Retina (tissue), 1 donor: ENCODE results near the gene DACH1.
"Not testable (repeated sequence)": the region's sequence is repeated elsewhere in the genome, so short reads cannot be mapped to it uniquely, and the experiment has no call there.

Source experiments
- DNase-seq: peaks from one replicate; pipeline ENCODE4 v3.0.0-alpha.2; 2016

The DACH1 gene

DNA sequence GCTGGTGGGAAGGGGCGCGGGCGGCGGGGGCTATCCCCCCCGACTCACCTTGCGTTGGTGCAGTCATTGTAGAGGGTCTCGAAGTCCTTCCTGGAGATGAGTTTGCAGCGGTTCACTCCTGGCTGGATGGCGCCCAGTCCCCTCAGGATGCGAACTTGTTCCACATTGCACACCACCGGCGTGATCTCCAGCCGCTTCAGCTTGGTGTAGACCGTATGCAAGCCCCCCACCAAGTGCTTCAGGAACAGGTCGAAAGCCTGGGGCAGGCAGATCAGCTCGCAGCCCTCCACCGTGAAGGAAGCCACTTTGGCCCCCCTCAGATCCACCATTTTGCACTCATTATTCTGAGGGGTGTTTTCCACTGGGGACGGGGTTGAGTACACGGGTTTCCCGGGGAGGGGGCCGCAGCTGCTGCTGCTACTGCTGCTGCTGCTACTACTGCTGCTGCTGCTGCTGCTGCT is 1.1 kb downstream of the DACH1 start:
- DNase-seq, result peak; percentile 71

DNA sequence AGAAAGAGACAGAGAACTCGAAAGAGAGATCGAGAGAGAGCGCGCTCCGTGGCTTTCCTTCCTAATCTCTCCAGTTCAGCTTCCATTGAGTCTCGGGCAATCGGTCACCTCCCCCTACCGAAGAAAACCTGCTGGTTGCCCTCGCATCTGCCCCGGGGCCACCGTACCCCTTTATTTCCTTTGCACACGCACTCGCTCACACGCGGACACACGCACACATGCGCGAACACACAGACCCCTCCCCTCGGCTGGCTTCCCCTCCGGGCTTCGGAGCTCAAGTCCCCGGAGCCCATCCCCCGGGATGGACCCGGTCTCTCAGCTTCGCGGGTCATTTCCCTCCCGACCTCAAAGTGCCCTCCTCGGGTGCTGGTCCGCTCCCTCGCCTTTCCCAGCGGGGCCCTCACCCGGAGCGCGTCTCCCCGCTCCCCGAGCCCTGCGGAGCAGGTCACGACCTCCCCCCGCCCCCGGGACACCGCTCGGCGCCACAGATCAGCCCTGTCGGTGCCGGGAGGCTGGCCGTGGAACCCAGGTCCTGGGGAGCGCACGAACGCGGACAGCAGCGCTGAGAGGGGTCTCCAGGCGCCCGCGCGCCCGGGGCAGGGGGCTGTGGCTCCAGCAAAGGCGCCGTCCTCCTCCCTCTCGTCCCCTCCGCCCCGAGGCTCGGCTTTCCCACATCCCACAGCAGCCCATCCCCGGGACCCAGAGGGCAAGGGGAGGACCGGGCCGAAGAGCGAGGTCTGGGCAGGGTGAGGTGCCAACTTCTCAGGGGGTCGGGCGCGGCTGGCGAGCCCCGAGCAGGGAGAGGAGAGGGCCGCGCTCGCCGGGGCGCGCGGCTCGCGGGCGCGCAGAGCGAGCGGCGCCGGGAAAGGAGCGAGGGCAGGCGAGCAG is 1.8 kb downstream of the DACH1 start:
- peak; percentile 90 for DNase-seq

GRCh38 chr13:71864094-71864985 is 2.7 kb downstream of the DACH1 start:
- DNase-seq, result peak; percentile 90

DNA sequence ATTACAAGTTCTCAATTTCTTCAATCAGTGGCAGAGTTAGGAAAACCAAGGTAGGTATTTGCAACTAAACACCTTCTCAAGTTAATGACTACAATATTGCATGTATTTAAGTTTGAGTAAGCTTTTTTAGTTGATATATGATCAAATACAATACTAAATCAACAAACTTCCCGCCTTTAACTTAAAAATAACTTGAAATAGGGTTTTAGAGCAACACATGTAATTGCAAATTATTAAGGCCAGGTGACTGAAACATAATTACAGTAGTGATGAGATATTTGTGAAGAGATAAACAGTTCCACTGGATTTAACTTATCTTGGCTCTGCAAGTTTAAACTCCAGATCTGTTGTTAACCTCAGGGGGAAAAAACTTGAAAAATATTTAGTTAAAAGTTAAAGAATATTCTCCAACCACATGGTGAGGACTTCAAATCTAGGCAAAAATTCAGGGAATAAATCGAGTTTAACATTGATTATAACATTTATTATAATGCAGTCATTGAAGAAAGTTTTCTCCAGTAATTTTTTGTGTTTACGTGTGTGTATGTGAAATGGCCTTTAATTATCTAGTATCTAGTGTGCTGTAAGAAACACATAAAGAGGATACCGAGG is 3.6 kb downstream of the DACH1 start:
- no peak for DNase-seq

DNA sequence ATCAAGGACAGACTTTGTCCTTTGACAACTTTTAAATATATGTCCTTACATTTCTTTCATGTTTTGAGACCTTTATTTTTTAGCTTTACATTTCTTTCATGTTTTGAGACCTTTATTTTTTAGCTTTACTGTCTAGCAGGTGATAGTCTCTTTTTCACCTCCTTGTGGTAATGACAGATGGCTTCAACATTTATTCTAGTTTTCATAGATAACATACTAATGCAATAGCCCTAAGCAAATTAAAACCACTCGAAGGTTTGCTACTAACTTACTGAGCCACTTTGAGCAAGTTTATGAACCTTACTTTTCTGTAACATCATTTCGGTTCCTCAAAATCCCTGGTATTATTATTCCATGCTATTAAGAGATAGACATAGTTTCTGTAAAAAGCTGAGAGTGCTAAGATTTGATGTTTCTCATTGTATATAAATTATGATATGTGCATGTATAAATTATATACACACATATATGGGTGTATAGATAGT is 4.5 kb downstream of the DACH1 start:
- no peak for DNase-seq

GRCh38 chr13:71861769-71862458 is 5.1 kb downstream of the DACH1 start:
- DNase-seq, result no peak

DNA sequence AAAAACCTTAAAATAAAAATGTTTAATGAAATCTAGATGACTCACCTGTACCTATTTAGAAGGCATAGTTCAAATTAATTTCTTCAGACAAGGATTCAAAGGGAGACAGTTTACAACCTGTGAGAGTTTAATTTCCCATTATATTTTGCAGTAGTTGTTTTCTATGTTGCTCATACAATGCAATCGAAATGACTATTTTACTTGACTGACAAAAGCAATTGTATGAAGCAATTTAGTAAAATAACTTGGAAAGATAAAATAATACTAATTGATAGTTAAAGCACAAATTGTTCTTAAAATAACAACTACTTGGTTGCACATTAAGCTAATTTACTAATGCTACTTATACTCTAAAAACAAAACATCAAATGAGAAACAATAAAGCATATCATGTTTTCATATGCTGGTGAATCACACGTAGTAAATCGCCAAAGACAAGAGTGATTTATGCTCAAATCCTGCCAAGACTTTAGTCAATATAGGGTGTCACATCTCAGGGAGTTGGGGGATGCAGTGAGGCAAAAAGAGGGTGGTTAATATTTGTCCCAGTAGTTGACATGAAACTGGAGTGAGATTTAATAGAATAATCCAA is 6.4 kb downstream of the DACH1 start:
- DNase-seq, result no peak

DNA sequence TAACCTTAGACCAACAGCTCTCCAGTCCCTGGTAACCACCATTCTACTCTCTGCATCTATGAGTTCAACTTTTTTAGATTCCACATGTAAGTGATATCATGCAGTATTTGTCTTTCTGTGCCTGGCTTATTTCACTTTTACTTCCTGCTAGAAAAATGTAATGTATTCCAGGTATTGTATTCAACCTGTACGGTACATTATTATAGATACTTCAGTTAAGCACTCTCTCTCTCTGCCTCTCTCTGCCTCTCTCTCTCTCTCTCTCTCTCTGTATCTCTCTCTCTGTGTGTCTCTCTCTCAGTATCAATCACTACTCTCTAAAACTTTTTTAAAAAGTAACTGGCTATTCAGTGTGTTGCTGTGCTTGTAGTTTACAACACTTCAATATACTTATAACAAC is 8.4 kb downstream of the DACH1 start:
- no peak for DNase-seq

- DNase-seq, result no peak
These were observed 10.4 kb downstream of the DACH1 start for GRCh38 chr13:71856548-71857043.

GRCh38 chr13:71854401-71854800 is 12.6 kb downstream of the DACH1 start:
- DNase-seq, result no peak

DNA sequence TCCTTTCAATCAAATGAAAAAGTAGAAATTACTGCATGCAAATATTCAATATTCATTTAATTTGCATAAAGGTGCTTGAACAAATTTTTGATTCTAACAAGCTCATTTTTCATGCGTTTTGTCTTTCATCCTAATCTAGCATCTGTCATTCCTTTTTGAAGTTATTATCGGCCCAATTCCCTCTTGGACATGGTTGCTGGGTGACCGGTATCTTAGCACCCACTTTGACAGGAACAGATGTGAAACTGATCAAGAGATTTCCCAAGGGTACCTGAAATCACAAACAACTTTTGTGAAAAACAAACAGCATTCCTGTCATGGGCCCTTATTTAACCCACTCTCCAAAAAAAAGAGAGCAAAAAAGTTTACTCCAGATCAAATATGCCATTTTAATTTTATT is 13.3 kb downstream of the DACH1 start:
- DNase-seq, result no peak

GRCh38 chr13:71852736-71853135 is 14.3 kb downstream of the DACH1 start:
- DNase-seq, result no peak

- peak; percentile 66 for DNase-seq
These were observed 15.2 kb downstream of the DACH1 start for GRCh38 chr13:71851498-71852409.

DNA sequence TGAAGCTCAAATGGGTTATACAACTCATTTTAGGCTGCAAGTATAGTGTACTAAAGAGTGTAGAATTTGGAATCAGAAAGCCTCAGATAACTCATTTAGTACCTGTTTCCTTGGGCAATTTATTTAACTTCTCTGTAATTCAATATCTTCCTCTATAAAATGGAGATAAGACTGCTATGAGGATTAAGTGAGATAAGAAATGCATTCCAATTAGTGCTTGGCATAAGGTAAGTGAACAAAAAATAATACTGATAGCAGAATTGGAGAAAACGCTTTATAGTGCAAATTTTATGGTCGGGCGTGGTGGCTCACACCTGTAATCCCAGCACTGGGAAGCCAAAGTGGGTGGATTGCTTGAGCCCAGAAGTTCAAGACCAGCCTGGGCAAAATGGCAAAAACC is 25.0 kb downstream of the DACH1 start:
- no peak for DNase-seq

GRCh38 chr13:71838842-71839241 is 28.2 kb downstream of the DACH1 start:
- DNase-seq, result no peak

DNA sequence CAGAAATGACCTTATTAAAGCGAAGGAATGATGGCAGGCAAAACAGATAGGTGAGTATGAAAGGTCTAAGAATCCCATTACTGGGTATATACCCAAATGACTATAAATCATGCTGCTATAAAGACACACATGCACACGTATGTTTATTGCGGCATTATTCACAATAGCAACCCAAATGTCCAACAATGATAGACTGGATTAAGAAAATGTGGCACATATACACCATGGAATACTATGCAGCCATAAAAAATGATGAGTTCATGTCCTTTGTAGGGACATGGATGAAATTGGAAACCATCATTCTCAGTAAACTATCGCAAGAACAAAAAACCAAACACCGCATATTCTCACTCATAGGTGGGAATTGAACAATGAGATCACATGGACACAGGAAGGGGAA is 29.4 kb downstream of the DACH1 start:
- not testable (repeated sequence) for DNase-seq

DNA sequence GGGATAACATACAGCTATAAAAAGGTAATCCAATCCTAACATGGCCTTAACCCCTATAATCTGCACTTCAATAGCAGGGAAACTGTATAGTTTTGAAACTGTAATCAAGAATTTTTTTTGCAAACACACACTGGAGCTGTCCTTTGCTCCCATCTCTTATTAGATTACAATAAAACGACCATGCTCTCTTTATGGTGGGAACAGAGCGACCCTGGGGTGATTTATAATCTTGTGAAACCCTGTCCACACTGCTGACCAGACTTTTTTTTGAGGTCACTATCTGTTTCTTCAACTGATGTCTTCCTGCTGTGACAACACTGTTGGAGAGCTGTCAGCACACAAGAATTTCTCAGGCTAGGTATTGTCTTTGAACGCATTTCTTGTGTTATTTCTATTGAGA is 35.3 kb downstream of the DACH1 start:
- DNase-seq, result peak; percentile 57

GRCh38 chr13:71830736-71831135 is 36.3 kb downstream of the DACH1 start:
- DNase-seq, result peak; percentile 26

DNA sequence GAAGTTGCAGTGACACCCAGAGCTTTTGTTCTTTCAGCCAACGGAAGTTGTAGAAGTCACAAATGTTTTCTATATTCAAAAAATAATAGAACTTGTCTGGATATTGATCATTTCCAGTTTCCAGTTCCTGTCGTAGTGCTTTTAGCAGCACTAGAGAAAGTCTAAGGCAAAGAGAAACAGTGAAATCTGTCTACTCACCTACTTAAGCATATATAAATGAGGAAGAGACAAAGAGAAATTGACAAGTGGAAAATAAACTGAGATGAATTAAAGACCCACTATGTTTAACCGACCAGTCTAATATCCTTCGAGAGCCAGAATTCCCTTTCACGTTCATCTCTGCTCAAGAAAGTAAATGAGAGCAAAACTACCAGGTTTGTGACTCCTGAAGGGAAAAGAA is 36.7 kb downstream of the DACH1 start:
- peak; percentile 34 for DNase-seq

DNA sequence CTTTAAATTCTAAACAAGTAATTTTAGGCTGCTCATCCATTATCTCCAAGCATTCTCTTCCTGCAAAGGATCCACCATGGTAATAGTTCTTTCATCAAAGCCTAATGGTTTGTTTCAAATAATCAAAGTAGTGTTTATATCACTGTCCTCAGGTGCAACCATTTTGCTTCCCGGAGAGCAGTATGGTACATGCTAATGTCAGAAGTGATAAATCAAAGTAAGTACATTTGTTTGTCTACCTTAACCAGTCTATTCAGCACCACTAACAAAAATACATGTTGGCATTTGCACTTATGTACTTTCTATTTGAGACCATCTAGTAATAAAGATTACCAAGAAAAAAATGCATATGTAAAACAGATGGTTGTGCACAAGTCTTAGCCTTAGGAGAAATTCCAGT is 37.5 kb downstream of the DACH1 start:
- DNase-seq, result no peak

- peak; percentile 45 for DNase-seq
These were observed 38.4 kb downstream of the DACH1 start for GRCh38 chr13:71828564-71828963.
